Hindlimb muscle (tissue), 1 donor: ENCODE results near the gene EPSTI1. TPM values are rescaled to one million over a fixed set of nuclear protein-coding genes. Genes with fewer than 3 reads are reported as not detected.

Source experiments
- DNase-seq: peaks from one replicate; pipeline ENCODE4 v3.0.0-alpha.2; 2013
- polyA plus RNA-seq: library from polyadenylated mRNA; unstranded; fragments of 120-200 nt; gene quantifications from one replicate; pipeline ENCODE4 v1.2.1, GENCODE V29; 2013; ENCODE audit not compliant: insufficient read length

The EPSTI1 gene
- polyA plus RNA-seq, 1 donor, result 2.6 TPM

- DNase-seq, result no peak
Observed at GRCh38 chr13:42971691-42972347, 20.2 kb downstream of the EPSTI1 start.

- DNase-seq, result no peak
Observed at GRCh38 chr13:42970824-42971690, 21.0 kb downstream of the EPSTI1 start.

- peak; percentile 45 for DNase-seq
Observed at GRCh38 chr13:42969565-42970172, 22.4 kb downstream of the EPSTI1 start.

- DNase-seq, result no peak
Observed at GRCh38 chr13:42968906-42969305, 23.1 kb downstream of the EPSTI1 start.

GRCh38 chr13:42967660-42968059 lies 24.4 kb downstream of the EPSTI1 start:
- DNase-seq, result no peak

- DNase-seq, result no peak
Observed at GRCh38 chr13:42965281-42965680, 26.8 kb downstream of the EPSTI1 start.

- DNase-seq, result no peak
Observed at GRCh38 chr13:42964761-42965161, 27.3 kb downstream of the EPSTI1 start.

GRCh38 chr13:42959615-42960014 lies 32.4 kb downstream of the EPSTI1 start:
- no peak for DNase-seq

- DNase-seq, result no peak
Observed at GRCh38 chr13:42957881-42958280, 34.2 kb downstream of the EPSTI1 start.

GRCh38 chr13:42950181-42950580 lies 41.9 kb downstream of the EPSTI1 start:
- no peak for DNase-seq

GRCh38 chr13:42947925-42948324 lies 44.1 kb downstream of the EPSTI1 start:
- DNase-seq, result no peak

GRCh38 chr13:42946927-42947326 lies 45.1 kb downstream of the EPSTI1 start:
- DNase-seq, result no peak

- no peak for DNase-seq
Observed at GRCh38 chr13:42929886-42930535, 62.0 kb downstream of the EPSTI1 start.

- DNase-seq, result peak; percentile 22
Observed at GRCh38 chr13:42926555-42926954, 65.5 kb downstream of the EPSTI1 start.

- DNase-seq, result no peak
Observed at GRCh38 chr13:42926043-42926442, 66.0 kb downstream of the EPSTI1 start.

- no peak for DNase-seq
Observed at GRCh38 chr13:42925626-42926025, 66.4 kb downstream of the EPSTI1 start.

GRCh38 chr13:42924344-42924743 lies 67.7 kb downstream of the EPSTI1 start:
- DNase-seq, result no peak

- no peak for DNase-seq
Observed at GRCh38 chr13:42907745-42908144, 84.3 kb downstream of the EPSTI1 start.

GRCh38 chr13:42906257-42906656 lies 85.8 kb downstream of the EPSTI1 start:
- DNase-seq, result no peak

GRCh38 chr13:42905579-42905978 lies 86.5 kb downstream of the EPSTI1 start:
- DNase-seq, result no peak

- DNase-seq, result no peak
Observed at GRCh38 chr13:42899266-42899665, 92.8 kb downstream of the EPSTI1 start.

GRCh38 chr13:42895776-42896175 lies 96.3 kb downstream of the EPSTI1 start:
- DNase-seq, result no peak

- DNase-seq, result peak; percentile 85
Observed at GRCh38 chr13:42894765-42895243, 97.2 kb downstream of the EPSTI1 start.
